PC-3 (cell line): ENCODE results near the gene AUTS2.

Source experiments
- EZH2 ChIP-seq: fragments of 300-600 bp; sonication (generic); IDR thresholded peaks from one replicate; pipeline ENCODE4 v1.6.1; 2017; ENCODE audit warnings: antibody characterized with exemption, mild to moderate bottlenecking, low read length; ENCODE audit not compliant: unreplicated experiment
- TF ChIP-seq, protein P1 (sequence below): fragments of 300-600 bp; sonication (generic); conservative IDR thresholded peaks from 2 replicates; pipeline ENCODE4 v1.5.1; 2017; ENCODE audit warnings: antibody characterized with exemption, low read depth, mild to moderate bottlenecking, low read length

GRCh38 chr7:70093205-70093904, 495.1 kb downstream of the AUTS2 start:
- TF ChIP-seq, protein P1, sequence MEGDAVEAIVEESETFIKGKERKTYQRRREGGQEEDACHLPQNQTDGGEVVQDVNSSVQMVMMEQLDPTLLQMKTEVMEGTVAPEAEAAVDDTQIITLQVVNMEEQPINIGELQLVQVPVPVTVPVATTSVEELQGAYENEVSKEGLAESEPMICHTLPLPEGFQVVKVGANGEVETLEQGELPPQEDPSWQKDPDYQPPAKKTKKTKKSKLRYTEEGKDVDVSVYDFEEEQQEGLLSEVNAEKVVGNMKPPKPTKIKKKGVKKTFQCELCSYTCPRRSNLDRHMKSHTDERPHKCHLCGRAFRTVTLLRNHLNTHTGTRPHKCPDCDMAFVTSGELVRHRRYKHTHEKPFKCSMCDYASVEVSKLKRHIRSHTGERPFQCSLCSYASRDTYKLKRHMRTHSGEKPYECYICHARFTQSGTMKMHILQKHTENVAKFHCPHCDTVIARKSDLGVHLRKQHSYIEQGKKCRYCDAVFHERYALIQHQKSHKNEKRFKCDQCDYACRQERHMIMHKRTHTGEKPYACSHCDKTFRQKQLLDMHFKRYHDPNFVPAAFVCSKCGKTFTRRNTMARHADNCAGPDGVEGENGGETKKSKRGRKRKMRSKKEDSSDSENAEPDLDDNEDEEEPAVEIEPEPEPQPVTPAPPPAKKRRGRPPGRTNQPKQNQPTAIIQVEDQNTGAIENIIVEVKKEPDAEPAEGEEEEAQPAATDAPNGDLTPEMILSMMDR: no peak
- TF ChIP-seq EZH2: no peak
